ENCODE measurements around the gene FOXD4L6. TPM values are rescaled to one million over a fixed set of nuclear protein-coding genes. Genes with fewer than 3 reads are reported as not detected.
"Not testable (repeated sequence)": the region's sequence is repeated elsewhere in the genome, so short reads cannot be mapped to it uniquely, and the experiment has no call there.

Gene FOXD4L6
- total and polyA plus RNA-seq, 3 experiments from 2014 or later, result not detected

DNA sequence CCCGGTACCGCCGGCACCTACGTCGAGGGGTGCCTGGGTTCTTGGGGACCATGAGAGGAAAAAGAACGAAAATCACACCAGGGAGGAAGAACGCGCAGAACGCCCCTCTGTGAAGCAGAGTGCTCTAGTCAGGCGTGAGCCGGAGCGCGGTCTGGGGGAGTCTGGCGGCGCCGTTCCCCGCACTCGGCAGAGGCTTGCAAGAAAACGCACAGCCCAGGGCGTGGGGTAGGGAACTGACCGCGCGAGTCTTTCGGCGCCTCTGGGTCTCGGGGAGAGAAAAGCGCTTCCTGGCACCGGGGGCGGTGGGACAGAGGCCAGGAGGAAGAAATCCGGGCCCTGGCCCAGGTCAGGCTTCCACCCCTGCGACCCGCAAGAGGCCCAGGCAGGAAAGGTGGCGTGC, 4.7 kb downstream of the FOXD4L6 start:
- H3K4me1 ChIP-seq (ENCODE audit: insufficient read depth, low read length); H3K4me1 Mint-ChIP-seq; DNase-seq; H3K4me3 Mint-ChIP-seq; CTCF ChIA-PET; H3K9me3 Mint-ChIP-seq; H3K4me3 ChIP-seq (ENCODE audit: low read length); H3K27ac Mint-ChIP-seq; H3K36me3 ChIP-seq (ENCODE audit: insufficient read depth, low read length); H3K27me3 ChIP-seq (ENCODE audit: insufficient read depth, low read length, poor library complexity, severe bottlenecking); H3K36me3 Mint-ChIP-seq; POLR2A ChIA-PET; H3K9me3 ChIP-seq (ENCODE audit: low read length); H3K27ac ChIP-seq (ENCODE audit: low read depth, low read length); H3K27me3 Mint-ChIP-seq: not testable (repeated sequence)

DNA sequence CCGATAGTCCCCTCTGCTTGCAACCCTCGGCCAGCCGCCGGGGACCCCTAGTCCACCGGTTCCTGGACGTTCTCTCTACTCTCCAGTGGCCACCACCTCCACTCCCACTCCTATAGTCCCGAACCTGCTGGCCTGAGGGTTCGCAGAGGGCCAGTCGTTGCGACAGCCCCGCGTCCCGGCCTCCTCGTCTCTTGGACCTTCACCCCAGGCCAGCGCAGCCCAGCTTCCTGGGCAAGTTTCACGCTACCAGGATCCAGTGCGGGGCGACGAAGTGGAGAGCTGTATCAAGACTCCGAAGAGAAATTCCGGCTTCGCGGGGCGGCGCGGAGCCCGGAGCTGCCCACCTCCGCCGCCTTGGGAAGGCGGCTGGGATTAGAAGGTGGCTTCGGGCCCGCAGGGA, 5.1 kb downstream of the FOXD4L6 start:
- H3K9me3 ChIP-seq (ENCODE audit: low read length); DNase-seq; H3K9me3 Mint-ChIP-seq; H3K36me3 ChIP-seq (ENCODE audit: insufficient read depth, low read length); H3K27ac ChIP-seq (ENCODE audit: low read depth, low read length); H3K4me1 Mint-ChIP-seq; H3K4me3 Mint-ChIP-seq; H3K36me3 Mint-ChIP-seq; CTCF ChIA-PET; H3K27me3 ChIP-seq (ENCODE audit: insufficient read depth, low read length, poor library complexity, severe bottlenecking); H3K4me3 ChIP-seq (ENCODE audit: low read length); POLR2A ChIA-PET; H3K27ac Mint-ChIP-seq; H3K4me1 ChIP-seq (ENCODE audit: insufficient read depth, low read length); H3K27me3 Mint-ChIP-seq: not testable (repeated sequence)

DNA sequence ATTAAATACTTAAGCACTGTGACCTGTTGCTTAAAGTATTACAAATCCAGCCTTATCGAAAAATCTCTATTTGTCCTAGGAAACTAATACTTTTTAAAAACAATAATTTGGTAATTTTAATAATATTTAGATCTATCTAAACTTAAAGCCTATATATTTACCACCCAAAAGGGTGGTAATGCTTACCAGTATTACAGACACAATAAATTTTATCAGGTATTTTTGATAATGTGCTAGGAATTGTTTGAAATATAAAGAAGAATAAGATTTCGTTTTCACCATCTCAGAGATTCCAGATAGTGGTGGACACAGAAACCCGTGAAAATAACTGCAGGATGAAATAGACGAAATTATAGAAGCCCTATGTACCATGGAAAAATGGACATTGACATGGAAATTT, 7.8 kb downstream of the FOXD4L6 start:
- H3K27me3 Mint-ChIP-seq; H3K9me3 ChIP-seq (ENCODE audit: low read length); POLR2A ChIA-PET; H3K4me1 ChIP-seq (ENCODE audit: insufficient read depth, low read length); DNase-seq; H3K27ac ChIP-seq (ENCODE audit: low read depth, low read length); H3K4me1 Mint-ChIP-seq; H3K9me3 Mint-ChIP-seq; H3K36me3 ChIP-seq (ENCODE audit: insufficient read depth, low read length); H3K4me3 Mint-ChIP-seq; H3K27ac Mint-ChIP-seq; H3K27me3 ChIP-seq (ENCODE audit: insufficient read depth, low read length, poor library complexity, severe bottlenecking); H3K36me3 Mint-ChIP-seq; CTCF ChIA-PET; H3K4me3 ChIP-seq (ENCODE audit: low read length): not testable (repeated sequence)

- H3K4me3 Mint-ChIP-seq; CTCF ChIA-PET; H3K36me3 ChIP-seq (ENCODE audit: insufficient read depth, low read length); H3K4me3 ChIP-seq (ENCODE audit: low read length); H3K27me3 ChIP-seq (ENCODE audit: insufficient read depth, low read length, poor library complexity, severe bottlenecking); DNase-seq; H3K9me3 Mint-ChIP-seq; H3K9me3 ChIP-seq (ENCODE audit: low read length); H3K4me1 Mint-ChIP-seq; H3K4me1 ChIP-seq (ENCODE audit: insufficient read depth, low read length); POLR2A ChIA-PET; H3K36me3 Mint-ChIP-seq; H3K27ac Mint-ChIP-seq; H3K27ac ChIP-seq (ENCODE audit: low read depth, low read length); H3K27me3 Mint-ChIP-seq: not testable (repeated sequence)
Observed at GRCh38 chr9:41119719-41120118, 8.8 kb downstream of the FOXD4L6 start.

DNA sequence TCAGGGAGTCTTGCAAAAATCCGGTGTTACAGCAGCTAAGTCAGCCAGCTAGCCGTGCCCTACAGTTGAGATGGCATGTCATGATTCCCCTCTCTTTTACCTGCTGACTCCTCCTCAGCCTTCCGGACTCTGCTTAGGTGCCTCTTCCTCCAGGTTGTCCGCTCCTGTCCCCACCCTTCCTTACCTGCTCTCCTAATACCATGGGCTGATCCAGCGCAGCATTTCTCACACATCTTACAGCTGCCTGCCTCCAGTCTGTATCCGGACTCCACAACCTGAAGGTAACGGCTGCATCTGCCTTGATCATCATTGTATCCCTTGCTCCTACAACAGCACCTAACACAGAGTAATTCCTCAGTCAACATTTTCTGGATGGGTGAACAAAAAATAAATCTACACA, 9.2 kb downstream of the FOXD4L6 start:
- H3K4me3 ChIP-seq (ENCODE audit: low read length); H3K4me3 Mint-ChIP-seq; H3K27me3 ChIP-seq (ENCODE audit: insufficient read depth, low read length, poor library complexity, severe bottlenecking); H3K27ac Mint-ChIP-seq; POLR2A ChIA-PET; CTCF ChIA-PET; H3K9me3 Mint-ChIP-seq; H3K27ac ChIP-seq (ENCODE audit: low read depth, low read length); H3K9me3 ChIP-seq (ENCODE audit: low read length); H3K36me3 Mint-ChIP-seq; H3K4me1 Mint-ChIP-seq; H3K4me1 ChIP-seq (ENCODE audit: insufficient read depth, low read length); H3K36me3 ChIP-seq (ENCODE audit: insufficient read depth, low read length); H3K27me3 Mint-ChIP-seq; DNase-seq: not testable (repeated sequence)

DNA sequence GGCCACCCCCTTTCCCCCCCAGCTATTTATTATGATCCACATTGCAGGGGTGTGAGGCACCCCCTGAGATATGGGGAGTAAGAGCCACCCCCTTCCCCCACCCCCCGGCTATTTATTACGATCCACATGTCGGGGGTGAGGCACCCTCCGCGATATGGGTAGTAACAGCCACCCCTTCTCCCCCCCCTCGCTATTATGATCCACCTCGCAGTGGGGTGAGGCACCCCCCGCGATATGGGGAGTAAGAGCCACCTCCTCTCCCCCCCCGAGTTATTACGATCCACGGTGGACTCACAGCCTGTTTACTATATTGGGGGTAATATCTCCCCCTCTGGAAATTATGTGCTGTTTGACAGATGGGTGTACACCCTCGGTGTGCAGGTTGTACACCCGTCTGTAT, 15.1 kb downstream of the FOXD4L6 start:
- H3K27me3 Mint-ChIP-seq; H3K27ac Mint-ChIP-seq; H3K36me3 ChIP-seq (ENCODE audit: insufficient read depth, low read length); H3K4me3 ChIP-seq (ENCODE audit: low read length); H3K9me3 Mint-ChIP-seq; H3K27ac ChIP-seq (ENCODE audit: low read depth, low read length); CTCF ChIA-PET; H3K9me3 ChIP-seq (ENCODE audit: low read length); POLR2A ChIA-PET; H3K36me3 Mint-ChIP-seq; H3K4me3 Mint-ChIP-seq; H3K4me1 Mint-ChIP-seq; DNase-seq; H3K4me1 ChIP-seq (ENCODE audit: insufficient read depth, low read length); H3K27me3 ChIP-seq (ENCODE audit: insufficient read depth, low read length, poor library complexity, severe bottlenecking): not testable (repeated sequence)

DNA sequence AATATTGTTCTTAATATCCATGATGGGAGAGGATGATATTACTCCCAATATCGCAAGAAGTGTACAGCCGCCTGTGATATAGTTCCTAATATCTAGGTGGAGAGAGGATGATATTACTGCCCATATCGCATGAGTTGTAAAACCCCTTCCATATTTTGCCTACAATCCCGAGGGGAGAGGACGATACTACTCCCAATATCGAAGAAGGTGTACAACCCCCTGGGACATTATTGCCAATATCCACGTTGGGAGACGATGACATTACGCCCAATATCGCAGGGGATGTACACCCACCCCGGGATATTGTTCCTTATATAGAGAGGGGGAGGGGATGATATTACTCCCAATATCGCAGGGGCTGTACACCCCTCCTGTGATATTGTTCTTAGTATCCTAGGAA, 17.1 kb downstream of the FOXD4L6 start:
- H3K9me3 ChIP-seq (ENCODE audit: low read length); DNase-seq; H3K4me1 Mint-ChIP-seq; H3K36me3 Mint-ChIP-seq; H3K4me1 ChIP-seq (ENCODE audit: insufficient read depth, low read length); POLR2A ChIA-PET; H3K4me3 ChIP-seq (ENCODE audit: low read length); H3K27ac ChIP-seq (ENCODE audit: low read depth, low read length); CTCF ChIA-PET; H3K27me3 ChIP-seq (ENCODE audit: insufficient read depth, low read length, poor library complexity, severe bottlenecking); H3K9me3 Mint-ChIP-seq; H3K27me3 Mint-ChIP-seq; H3K36me3 ChIP-seq (ENCODE audit: insufficient read depth, low read length); H3K4me3 Mint-ChIP-seq; H3K27ac Mint-ChIP-seq: not testable (repeated sequence)

GRCh38 chr9:41110913-41111312, 17.6 kb downstream of the FOXD4L6 start:
- POLR2A ChIA-PET; H3K4me3 Mint-ChIP-seq; H3K4me3 ChIP-seq (ENCODE audit: low read length); H3K27me3 Mint-ChIP-seq; CTCF ChIA-PET; H3K36me3 Mint-ChIP-seq; H3K4me1 ChIP-seq (ENCODE audit: insufficient read depth, low read length); H3K27ac ChIP-seq (ENCODE audit: low read depth, low read length); H3K9me3 Mint-ChIP-seq; H3K27me3 ChIP-seq (ENCODE audit: insufficient read depth, low read length, poor library complexity, severe bottlenecking); H3K9me3 ChIP-seq (ENCODE audit: low read length); H3K36me3 ChIP-seq (ENCODE audit: insufficient read depth, low read length); H3K4me1 Mint-ChIP-seq; DNase-seq; H3K27ac Mint-ChIP-seq: not testable (repeated sequence)

DNA sequence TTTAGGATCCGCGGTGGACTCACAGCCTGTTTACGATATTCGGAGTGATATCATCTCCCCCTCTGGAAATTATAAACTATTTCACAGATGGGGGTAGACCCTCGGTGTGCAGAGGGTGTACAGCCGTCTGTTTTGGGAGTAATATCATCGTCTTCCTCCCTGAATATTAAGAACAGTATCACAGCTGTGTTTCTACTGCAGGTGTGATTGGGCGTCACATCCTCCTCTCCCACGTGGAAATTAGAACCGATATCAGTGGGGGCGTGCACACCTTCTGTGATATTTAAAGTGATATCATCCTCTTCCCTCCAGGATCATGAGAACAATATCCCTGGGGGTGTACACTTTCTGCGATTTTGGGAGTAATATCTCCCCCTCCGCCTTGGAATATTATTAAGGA, 19.2 kb downstream of the FOXD4L6 start:
- H3K9me3 ChIP-seq (ENCODE audit: low read length); H3K9me3 Mint-ChIP-seq; H3K4me1 ChIP-seq (ENCODE audit: insufficient read depth, low read length); H3K36me3 Mint-ChIP-seq; H3K36me3 ChIP-seq (ENCODE audit: insufficient read depth, low read length); H3K27ac Mint-ChIP-seq; H3K27me3 Mint-ChIP-seq; POLR2A ChIA-PET; H3K27me3 ChIP-seq (ENCODE audit: insufficient read depth, low read length, poor library complexity, severe bottlenecking); H3K4me3 Mint-ChIP-seq; DNase-seq; H3K4me1 Mint-ChIP-seq; H3K27ac ChIP-seq (ENCODE audit: low read depth, low read length); CTCF ChIA-PET; H3K4me3 ChIP-seq (ENCODE audit: low read length): not testable (repeated sequence)

Measured in CD8-positive, alpha-beta memory T cell (primary cell).